Erythroblast (primary cell): Measurements from ENCODE around the gene ASAH2.

ENCODE experiments used
- DNase-seq, 2 experiments: peaks; one replicate each; lab custom pipeline; 2025; lab: John Stamatoyannopoulos, UW
- GATA1 ChIP-seq: IDR thresholded peaks from 2 replicates; pipeline ENCODE4 v1.6.1; 2011; ENCODE audit warnings: low read depth, mild to moderate bottlenecking, control low read depth, low read length, moderate library complexity
- POLR2A ChIP-seq: IDR thresholded peaks from 2 replicates; pipeline ENCODE4 v1.6.1; 2011; ENCODE audit warnings: mild to moderate bottlenecking, low read length

The ASAH2 gene

DNA sequence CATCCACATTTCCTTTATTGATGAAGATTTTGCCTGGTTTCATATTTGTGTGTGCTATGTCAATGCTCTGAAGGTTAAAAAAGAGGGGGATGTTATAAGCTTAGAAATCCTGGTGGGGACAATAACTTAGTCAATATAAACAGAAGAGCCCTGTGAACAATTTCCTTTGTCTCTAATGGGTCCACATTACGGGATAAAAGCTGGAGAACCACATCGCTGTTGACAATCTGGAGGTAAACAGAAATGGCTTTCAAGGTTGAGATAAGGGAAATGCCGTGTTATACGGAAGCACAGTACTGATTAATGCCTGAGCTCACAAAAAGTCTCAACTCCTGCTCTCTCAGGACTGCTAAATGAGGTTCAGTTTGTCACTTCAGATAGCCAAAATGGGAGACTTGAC, 16.8 kb downstream of the ASAH2 start:
- DNase-seq: no peak
- TF ChIP-seq GATA1 (no peak), POLR2A (no peak)

- DNase-seq: no peak
- TF ChIP-seq GATA1 (no peak), POLR2A (no peak)
Observed at GRCh38 chr10:50232261-50232639, 19.1 kb downstream of the ASAH2 start.

DNA sequence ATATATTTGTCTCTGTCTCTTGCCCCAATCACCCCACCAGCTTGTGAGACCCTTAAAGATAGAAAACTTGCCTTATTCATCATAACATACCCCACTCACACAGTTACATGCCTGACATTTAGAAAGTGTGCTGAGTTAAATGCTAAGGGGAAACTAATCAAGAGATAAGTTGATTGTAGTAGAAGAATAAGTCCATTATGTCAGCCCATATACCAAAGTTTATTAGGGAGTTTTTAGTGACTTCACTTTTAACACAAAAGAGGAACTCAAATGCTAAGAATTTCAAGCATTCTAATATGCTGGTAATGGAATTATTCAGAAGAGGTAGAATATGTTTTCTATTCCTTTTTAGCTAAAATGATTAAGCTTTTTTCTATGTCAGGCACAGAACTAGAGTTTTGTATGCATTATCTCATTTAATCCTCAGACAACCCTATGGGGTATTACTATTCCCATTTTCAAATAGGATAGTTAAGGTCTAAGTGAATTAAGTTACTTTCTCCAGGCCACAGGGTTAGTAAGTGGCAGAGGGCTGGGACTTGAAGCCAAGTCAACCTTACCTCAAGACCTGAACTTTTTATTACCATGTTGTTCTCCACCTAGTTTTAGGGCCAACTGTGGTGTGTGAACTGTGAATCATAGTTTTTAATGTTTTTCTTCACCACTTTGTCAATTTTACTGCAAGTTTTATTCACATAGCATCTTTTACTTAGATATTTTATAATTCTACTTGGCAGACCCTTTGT, 19.6 kb downstream of the ASAH2 start:
- TF ChIP-seq POLR2A (no peak), GATA1 (no peak)

GRCh38 chr10:50229460-50229859, 21.9 kb downstream of the ASAH2 start:
- no peak for TF ChIP-seq POLR2A
- TF ChIP-seq GATA1: no peak
- no peak for DNase-seq

More for the DNA sequence above, 19.6 kb downstream of the ASAH2 start:
- DNase-seq: no peak

DNA sequence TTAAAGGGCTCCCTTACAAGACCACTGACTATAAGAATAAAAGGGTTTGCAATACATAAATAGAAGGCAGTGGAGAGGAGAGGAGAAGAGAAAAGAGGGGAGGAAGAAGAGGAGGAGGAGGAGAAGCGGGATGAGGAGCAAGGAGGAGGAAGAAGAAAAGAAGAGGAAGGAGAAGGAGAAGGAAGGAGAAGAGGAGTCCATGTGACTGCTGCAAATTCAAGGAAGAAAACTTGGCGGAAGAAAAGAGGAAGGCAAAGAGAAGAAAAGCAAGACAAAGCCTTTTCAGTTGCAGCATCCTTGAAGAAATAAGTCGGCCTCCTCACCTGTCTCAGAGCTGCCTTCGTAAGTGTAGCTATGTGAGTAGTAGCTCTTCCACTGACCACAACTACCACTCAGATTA, 22.6 kb downstream of the ASAH2 start:
- TF ChIP-seq GATA1: no peak
- no peak for TF ChIP-seq POLR2A

DNA sequence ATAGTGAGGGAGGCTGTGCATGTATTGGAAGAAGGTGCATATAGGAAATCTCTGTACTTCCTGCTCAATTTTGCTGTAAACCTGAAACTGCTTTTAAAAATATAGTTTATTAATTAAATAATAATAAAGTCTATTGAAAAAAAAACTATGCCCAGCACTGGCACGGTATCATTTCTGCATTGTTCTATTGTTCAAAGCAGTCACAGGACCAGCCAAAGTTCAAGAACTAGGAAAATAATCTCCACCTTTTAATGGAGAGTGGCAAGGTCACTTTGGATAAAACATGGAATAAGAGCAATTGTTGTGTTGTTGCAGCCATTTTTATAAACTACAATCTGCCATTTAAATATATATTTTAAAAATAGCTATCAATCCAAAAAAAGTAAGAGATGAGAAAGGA, 24.7 kb downstream of the ASAH2 start:
- TF ChIP-seq GATA1 (no peak), POLR2A (no peak)
- no peak for DNase-seq

More for the DNA sequence above, 22.6 kb downstream of the ASAH2 start:
- DNase-seq: no peak

DNA sequence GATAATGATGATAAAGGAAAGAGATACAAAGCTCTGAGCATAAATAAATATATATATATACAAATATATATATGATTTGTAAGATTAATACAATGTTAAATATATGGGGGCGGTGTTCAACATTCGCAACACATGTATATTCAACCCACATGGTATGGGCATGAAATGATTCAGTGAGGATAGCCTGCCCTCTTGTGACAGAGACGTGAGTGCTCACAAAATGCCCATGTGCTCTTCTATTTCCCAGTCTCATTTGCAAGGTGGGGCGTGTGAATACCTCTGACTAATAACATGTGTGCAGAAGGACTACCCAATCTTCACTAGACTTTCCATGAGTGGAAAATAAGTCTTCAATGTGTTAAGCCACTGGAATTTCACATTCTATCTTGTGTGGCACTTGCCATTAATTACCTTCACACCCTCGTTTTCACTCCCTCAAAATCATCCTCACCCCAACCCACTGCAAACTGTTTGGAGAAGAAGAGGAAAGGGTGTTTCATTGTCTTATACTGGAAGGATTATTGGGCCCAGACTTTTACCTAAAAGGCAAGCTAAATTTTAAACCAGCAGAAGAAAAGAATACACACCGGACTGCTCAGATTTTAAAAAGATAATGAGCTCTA, 26.9 kb downstream of the ASAH2 start:
- peak; percentile 66 to 77 for DNase-seq
- no peak for TF ChIP-seq POLR2A
- no peak for TF ChIP-seq GATA1

DNA sequence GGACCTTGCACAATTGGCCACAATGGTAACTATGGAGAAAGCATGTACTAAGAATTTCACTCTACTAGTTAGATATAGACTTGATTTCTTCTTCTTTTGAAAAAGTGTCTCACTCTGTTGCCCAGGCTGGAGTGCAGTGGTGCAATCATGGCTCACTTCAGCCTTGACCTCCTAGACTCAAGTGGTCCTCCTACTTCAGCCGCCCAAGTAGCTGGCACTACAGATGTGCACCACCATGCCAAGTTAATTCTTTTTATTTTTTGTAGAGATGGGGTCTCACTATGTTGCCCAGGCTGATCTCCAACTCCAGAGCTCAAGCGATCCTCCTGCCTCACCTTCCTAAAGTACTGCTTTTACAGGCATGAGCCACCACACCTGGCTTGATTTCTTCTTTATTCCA, 29.1 kb downstream of the ASAH2 start:
- no peak for DNase-seq
- TF ChIP-seq GATA1 (no peak), POLR2A (no peak)

GRCh38 chr10:50221470-50221869, 29.8 kb downstream of the ASAH2 start:
- TF ChIP-seq GATA1 (no peak), POLR2A (no peak)
- no peak for DNase-seq

DNA sequence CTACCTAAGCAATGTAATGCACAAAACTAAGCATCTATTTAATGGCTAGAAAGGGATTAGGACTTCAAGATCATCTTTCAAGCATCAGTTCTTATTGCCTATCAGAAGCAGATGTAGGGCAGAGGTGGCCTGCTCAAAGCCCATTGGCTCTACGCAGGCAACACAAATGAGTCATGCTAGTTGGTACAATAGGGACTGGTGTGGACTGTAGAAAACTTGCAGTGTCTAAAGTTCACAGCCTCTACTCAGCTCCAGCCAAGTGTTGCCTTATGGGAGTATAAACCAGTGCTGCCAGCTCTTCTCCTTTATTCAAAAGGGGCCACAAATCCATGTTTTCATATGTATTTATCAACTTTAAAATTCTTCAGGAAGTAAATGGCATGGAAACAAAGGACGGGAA, 31.7 kb downstream of the ASAH2 start:
- DNase-seq: no peak
- TF ChIP-seq POLR2A (no peak), GATA1 (no peak)

- no peak for DNase-seq
- TF ChIP-seq GATA1 (no peak), POLR2A (no peak)
Observed at GRCh38 chr10:50219200-50219599, 32.1 kb downstream of the ASAH2 start.

DNA sequence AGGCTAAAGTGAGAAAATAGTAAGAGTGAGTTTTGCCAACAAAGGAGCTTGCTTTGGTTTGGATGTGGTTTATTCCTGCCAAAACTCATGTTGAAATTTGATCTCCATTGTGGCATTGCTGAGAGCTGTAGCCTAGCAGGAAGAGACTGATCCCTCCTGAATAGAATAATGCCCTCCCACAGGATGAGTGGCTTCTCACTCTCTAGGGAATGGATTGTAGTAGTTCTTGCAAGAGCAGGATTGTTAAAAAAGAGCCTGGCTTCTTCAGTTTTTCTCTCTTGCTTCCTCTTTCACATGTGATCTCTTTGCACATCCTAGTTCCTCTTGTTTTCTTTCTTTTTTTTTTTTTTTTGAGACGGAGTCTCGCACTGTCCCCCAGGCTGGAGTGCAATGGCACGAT, 34.4 kb downstream of the ASAH2 start:
- DNase-seq: no peak
- TF ChIP-seq POLR2A (no peak), GATA1 (no peak)

DNA sequence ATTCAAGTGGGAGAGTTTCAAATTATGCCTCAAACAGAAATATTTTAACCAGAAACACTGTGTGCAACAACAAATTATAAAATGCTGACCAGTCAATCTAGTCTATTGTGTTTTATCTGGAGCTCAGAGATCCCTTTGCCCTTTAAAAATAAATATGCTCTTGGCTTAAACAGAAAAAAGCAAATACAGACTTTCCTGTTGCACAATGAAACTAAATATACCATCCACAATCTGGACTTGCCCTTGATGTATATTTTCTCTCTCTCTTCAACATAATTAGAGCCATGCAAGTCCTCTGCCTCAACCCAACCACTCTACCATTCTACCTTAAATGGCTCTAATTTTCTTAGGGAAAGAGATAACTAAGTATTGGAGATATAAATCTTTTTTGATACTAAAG, 34.9 kb downstream of the ASAH2 start:
- no peak for DNase-seq
- TF ChIP-seq POLR2A: no peak

DNA sequence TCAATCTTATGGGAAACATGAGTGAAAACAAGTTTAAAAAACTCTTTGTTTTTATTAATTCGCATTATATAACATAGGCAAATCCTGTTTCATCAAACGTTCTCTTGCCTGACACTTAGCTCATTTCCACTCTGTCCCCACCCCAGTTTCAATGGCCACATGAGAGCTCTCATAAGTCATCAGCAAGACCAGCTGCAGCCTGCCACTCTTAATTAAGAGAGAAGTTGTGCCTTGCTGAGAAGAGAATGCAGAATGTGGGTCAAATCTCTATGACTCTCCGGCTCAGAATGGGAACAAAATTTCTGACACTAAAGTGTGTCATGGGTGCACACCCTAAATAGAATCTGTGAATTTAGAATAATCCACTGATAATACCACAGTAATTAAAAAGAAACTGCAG, 39.6 kb downstream of the ASAH2 start:
- DNase-seq: no peak
- TF ChIP-seq POLR2A (no peak), GATA1 (no peak)

DNA sequence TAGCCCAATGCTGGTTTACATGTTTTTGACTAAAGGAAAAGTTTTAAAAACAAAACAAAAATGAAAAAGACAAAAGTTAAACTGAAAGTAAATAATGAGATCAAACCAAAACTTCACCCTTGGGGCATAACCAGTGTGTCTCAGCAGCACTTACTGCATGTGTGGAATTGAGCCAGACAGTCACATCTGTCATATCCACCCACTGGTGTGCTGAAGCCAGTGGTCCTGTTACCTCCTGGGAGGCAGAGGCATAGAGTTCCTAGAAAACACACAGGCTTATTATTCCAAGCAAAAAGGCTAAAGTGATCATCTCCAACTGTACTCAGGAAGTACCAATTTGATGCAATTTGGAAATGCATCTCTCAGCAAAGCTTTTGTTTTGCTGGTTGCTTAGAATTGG, 40.4 kb downstream of the ASAH2 start:
- TF ChIP-seq POLR2A (no peak), GATA1 (no peak)

More for the DNA sequence above, 40.4 kb downstream of the ASAH2 start:
- DNase-seq: no peak
